H1 (cell line): ENCODE results near the gene UBC. TPM values are rescaled to one million over a fixed set of nuclear protein-coding genes. Genes with fewer than 3 reads are reported as not detected.

Source experiments
- ASH2L ChIP-seq: fragments of 200-600, 300-600 bp; sonication (generic); IDR thresholded peaks from one replicate; pipeline ENCODE4 v1.7.1; 2017; ENCODE audit warnings: low read length
- BACH1 ChIP-seq: IDR thresholded peaks from 2 replicates; pipeline ENCODE4 v1.6.1; 2012; ENCODE audit warnings: low read length, improper control_type of control experiment
- CEBPB ChIP-seq: IDR thresholded peaks from 2 replicates; pipeline ENCODE4 v1.6.1; 2012; ENCODE audit warnings: low read depth, low read length
- EGR1 ChIP-seq: IDR thresholded peaks from 2 replicates; pipeline ENCODE4 v1.6.1; 2011; ENCODE audit warnings: low read depth, low read length, borderline replicate concordance
- GABPA ChIP-seq: IDR thresholded peaks from 2 replicates; pipeline ENCODE4 v1.6.1; 2011; ENCODE audit warnings: mild to moderate bottlenecking, low read length, moderate library complexity, borderline replicate concordance; ENCODE audit not compliant: insufficient read depth
- HDAC2 ChIP-seq, 2 experiments: fragments of 300-600 bp in 1 of 2; sonication (generic) in 1 of 2; IDR thresholded peaks; 2 replicates each; pipeline ENCODE4 v1.6.1; 2011 to 2012; ENCODE audit warnings: low read depth in 2 of 2, low read length in 2 of 2, mild to moderate bottlenecking in 2 of 2, moderate library complexity in 2 of 2, borderline replicate concordance in 1 of 2, inconsistent platforms in 1 of 2
- RFX5 ChIP-seq: IDR thresholded peaks from 2 replicates; pipeline ENCODE4 v1.6.1; 2011; ENCODE audit warnings: low read depth, low read length, improper control_type of control experiment, borderline replicate concordance
- RNF2 ChIP-seq: fragments of 200-900, 300-1000 bp; sonication (generic); IDR thresholded peaks from 2 replicates; pipeline ENCODE4 v1.7.1; 2016; ENCODE audit warnings: borderline replicate concordance, low read depth, mild to moderate bottlenecking, antibody characterized with exemption, low read length; ENCODE audit not compliant: poor library complexity, severe bottlenecking; ENCODE audit errors: missing control alignments
- SIN3A ChIP-seq, 2 experiments: IDR thresholded peaks in 1 of 2; conservative IDR thresholded peaks in 1 of 2; 2 replicates each; pipeline ENCODE4 v1.6.1; 2011 to 2012; ENCODE audit warnings: low read length in 2 of 2, improper control_type of control experiment in 1 of 2, low read depth in 1 of 2, mild to moderate bottlenecking in 1 of 2
- SUZ12 ChIP-seq: fragments of 200-600 bp; sonication (generic); IDR thresholded peaks from 2 replicates; pipeline ENCODE4 v1.6.1; 2012; ENCODE audit warnings: mild to moderate bottlenecking, inconsistent platforms, low read length, moderate library complexity, mixed read lengths
- TAF7 ChIP-seq: optimal IDR thresholded peaks from 2 replicates; pipeline ENCODE3; 2011; ENCODE audit warnings: low read depth, mild to moderate bottlenecking, inconsistent platforms, low read length, moderate library complexity, borderline replicate concordance
- TBP ChIP-seq: IDR thresholded peaks from 2 replicates; pipeline ENCODE4 v1.6.1; 2011; ENCODE audit warnings: low read depth, low read length, improper control_type of control experiment
- TCF12 ChIP-seq: IDR thresholded peaks from 2 replicates; pipeline ENCODE4 v1.6.1; 2011; ENCODE audit warnings: low read depth, mild to moderate bottlenecking, low read length
- ZNF274 ChIP-seq: IDR thresholded peaks from 2 replicates; pipeline ENCODE4 v1.7.0; 2012; ENCODE audit warnings: low read length, borderline replicate concordance; ENCODE audit errors: extremely low read depth
- polyA plus RNA-seq, 7 experiments: library from polyadenylated mRNA; depleted of rRNA in 3 of 7; stranded (reverse) in 5 of 7; unstranded in 2 of 7; fragments of >200 nt in 5 of 7; fragments of 200-250 nt in 2 of 7; gene quantifications; 1 replicate in 5 of 7; 2 replicates in 1 of 7; 4 replicates in 1 of 7; pipeline versions ENCODE4 v1.2.1 to v1.2.3, GENCODE V29; 2011 to 2013; ENCODE audit warnings: missing spikeins in 2 of 7, mixed read lengths in 2 of 7
- total RNA-seq: library from RNA; stranded (reverse); fragmentation: NEBNext Ultra II Directional; extraction: Animal tissue kit (Norgen Biotek cat#: 25700); gene quantifications from 2 replicates; pipeline ENCODE4 v1.2.1, GENCODE V29; 2021

The UBC gene
- total and polyA plus RNA-seq, 2 of the 8 experiments (the other 6 are each of a cell fraction or from before 2014, with no cell fraction given) = 559 to 749 TPM

GRCh38 chr12:124921200-124922031 lies 7.0 kb upstream of the UBC start (continued):
- no peak for TF ChIP-seq RNF2
- peak; percentile 100 for TF ChIP-seq TBP
- no peak for TF ChIP-seq TAF7
- no peak for TF ChIP-seq BACH1
- no peak for TF ChIP-seq RFX5
- TF ChIP-seq SUZ12 = no peak
- TF ChIP-seq SIN3A (conservative IDR thresholded peaks at IDR 0.05 in 1 of 2, IDR thresholded peaks at IDR 0.05 in 1 of 2; ENCODE audit: low read depth in 1 of 2, low read length in 2 of 2) = peak; percentile 33 to 78; a peak in 1 of 4 replicates
- TF ChIP-seq EGR1 = no peak
- peak; percentile 62 for TF ChIP-seq ASH2L
- TF ChIP-seq GABPA = no peak
- TF ChIP-seq ZNF274 = no peak
- no peak for TF ChIP-seq TCF12
- no peak for TF ChIP-seq HDAC2 (IDR thresholded peaks at IDR 0.05; ENCODE audit: borderline replicate concordance in 1 of 2, low read depth in 2 of 2, low read length in 2 of 2)
- peak; percentile 44; the same call in 1 of the 2 replicates for TF ChIP-seq CEBPB
